Loucy (cell line): ENCODE measurements around the gene MFGE8.

Experiments used
- H2AFZ ChIP-seq: fragments of 200-600 bp; sonication (generic); 2 replicates; pipeline ENCODE4 v1.6.0; 2016; ENCODE audit warnings: antibody characterized with exemption, mild to moderate bottlenecking, low read length, moderate library complexity
- H3F3A ChIP-seq: fragments of 200-600 bp; 2 replicates; pipeline ENCODE4 v1.6.0; 2016; ENCODE audit warnings: antibody characterized with exemption, low read depth, mild to moderate bottlenecking
- H3K27me3 ChIP-seq: fragments of 200-600 bp; sonication (generic); 2 replicates; pipeline ENCODE4 v1.6.1; 2014; ENCODE audit warnings: low read length, mild to moderate bottlenecking; ENCODE audit not compliant: insufficient read depth, poor library complexity, severe bottlenecking
- H3K36me3 ChIP-seq: fragments of 200-600 bp; sonication (generic); 2 replicates; pipeline ENCODE4 v1.6.1; 2016; ENCODE audit warnings: low read length; ENCODE audit not compliant: insufficient read depth
- H3K4me1 ChIP-seq: fragments of 200-600 bp; sonication (generic); 2 replicates; pipeline ENCODE4 v1.5.1; 2014; ENCODE audit warnings: low read length, mild to moderate bottlenecking; ENCODE audit not compliant: insufficient read depth, poor library complexity, severe bottlenecking
- H3K4me2 ChIP-seq: fragments of 200-600 bp; sonication (generic); 2 replicates; pipeline ENCODE4 v1.6.0; 2014; ENCODE audit warnings: antibody characterized with exemption, low read length, low read depth, mild to moderate bottlenecking; ENCODE audit not compliant: poor library complexity, severe bottlenecking
- H3K4me3 ChIP-seq: fragments of 200-600 bp; sonication (generic); 2 replicates; pipeline ENCODE4 v1.5.1; 2014; ENCODE audit warnings: low read length, mild to moderate bottlenecking, mixed read lengths; ENCODE audit not compliant: poor library complexity, severe bottlenecking
- H3K79me2 ChIP-seq: fragments of 200-600 bp; sonication (generic); 2 replicates; pipeline ENCODE4 v1.6.1; 2014; ENCODE audit warnings: low read length; ENCODE audit not compliant: insufficient read depth
- H3K9ac ChIP-seq: fragments of 200-600 bp; sonication (generic); 2 replicates; pipeline ENCODE4 v1.6.0; 2014; ENCODE audit warnings: mild to moderate bottlenecking, low read depth, low read length, moderate library complexity; ENCODE audit not compliant: poor library complexity, severe bottlenecking
- H3K9me2 ChIP-seq: fragments of 200-600 bp; sonication (generic); replicated peaks from 2 replicates; pipeline ENCODE4 v1.6.1; 2016; ENCODE audit warnings: low read depth, low read length, mixed read lengths
- H3K9me3 ChIP-seq: fragments of 200-600 bp; sonication (generic); 2 replicates; pipeline ENCODE4 v1.6.1; 2014; ENCODE audit warnings: mild to moderate bottlenecking, antibody characterized with exemption, low read length, low read depth; ENCODE audit not compliant: insufficient read depth
- H4K20me1 ChIP-seq: fragments of 200-600 bp; sonication (generic); 2 replicates; pipeline ENCODE4 v1.6.0; 2014; ENCODE audit warnings: antibody characterized with exemption, low read length, mild to moderate bottlenecking; ENCODE audit not compliant: insufficient read depth, poor library complexity, severe bottlenecking
- EZH2phosphoT487 ChIP-seq: fragments of 200-600 bp; IDR thresholded peaks from 2 replicates; pipeline ENCODE4 v1.6.1; 2018; ENCODE audit warnings: antibody characterized with exemption, mild to moderate bottlenecking, moderate library complexity, borderline replicate concordance
- TF ChIP-seq, protein P1 (sequence below): fragments of 200-600 bp; sonication (generic); conservative IDR thresholded peaks from 2 replicates; pipeline ENCODE4 v1.5.1; 2014; ENCODE audit warnings: mild to moderate bottlenecking, antibody characterized with exemption, low read length

The MFGE8 gene

GRCh38 chr15:88920186-88920891, 7.2 kb upstream of the MFGE8 start:
- no peaks in the 10 kb centered on the region for H4K20me1 ChIP-seq
- H3K4me1 ChIP-seq = peaks cover 4% of the 10 kb centered on the region
- no peaks in the 10 kb centered on the region for H3K9me2 ChIP-seq
- no peak overlapping the region for H3K4me3 ChIP-seq
- no peaks in the 10 kb centered on the region for H3K27me3 ChIP-seq
- no peak overlapping the region for H2AFZ ChIP-seq
- H3K36me3 ChIP-seq = no peaks in the 10 kb centered on the region
- H3K79me2 ChIP-seq = no peaks in the 10 kb centered on the region
- no peaks in the 10 kb centered on the region for H3F3A ChIP-seq
- H3K9ac ChIP-seq = no peak overlapping the region
- TF ChIP-seq, protein P1, sequence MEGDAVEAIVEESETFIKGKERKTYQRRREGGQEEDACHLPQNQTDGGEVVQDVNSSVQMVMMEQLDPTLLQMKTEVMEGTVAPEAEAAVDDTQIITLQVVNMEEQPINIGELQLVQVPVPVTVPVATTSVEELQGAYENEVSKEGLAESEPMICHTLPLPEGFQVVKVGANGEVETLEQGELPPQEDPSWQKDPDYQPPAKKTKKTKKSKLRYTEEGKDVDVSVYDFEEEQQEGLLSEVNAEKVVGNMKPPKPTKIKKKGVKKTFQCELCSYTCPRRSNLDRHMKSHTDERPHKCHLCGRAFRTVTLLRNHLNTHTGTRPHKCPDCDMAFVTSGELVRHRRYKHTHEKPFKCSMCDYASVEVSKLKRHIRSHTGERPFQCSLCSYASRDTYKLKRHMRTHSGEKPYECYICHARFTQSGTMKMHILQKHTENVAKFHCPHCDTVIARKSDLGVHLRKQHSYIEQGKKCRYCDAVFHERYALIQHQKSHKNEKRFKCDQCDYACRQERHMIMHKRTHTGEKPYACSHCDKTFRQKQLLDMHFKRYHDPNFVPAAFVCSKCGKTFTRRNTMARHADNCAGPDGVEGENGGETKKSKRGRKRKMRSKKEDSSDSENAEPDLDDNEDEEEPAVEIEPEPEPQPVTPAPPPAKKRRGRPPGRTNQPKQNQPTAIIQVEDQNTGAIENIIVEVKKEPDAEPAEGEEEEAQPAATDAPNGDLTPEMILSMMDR = no peak
- TF ChIP-seq EZH2phosphoT487 = no peak
- no peak overlapping the region for H3K4me2 ChIP-seq
- H3K9me3 ChIP-seq = no peaks in the 10 kb centered on the region

DNA sequence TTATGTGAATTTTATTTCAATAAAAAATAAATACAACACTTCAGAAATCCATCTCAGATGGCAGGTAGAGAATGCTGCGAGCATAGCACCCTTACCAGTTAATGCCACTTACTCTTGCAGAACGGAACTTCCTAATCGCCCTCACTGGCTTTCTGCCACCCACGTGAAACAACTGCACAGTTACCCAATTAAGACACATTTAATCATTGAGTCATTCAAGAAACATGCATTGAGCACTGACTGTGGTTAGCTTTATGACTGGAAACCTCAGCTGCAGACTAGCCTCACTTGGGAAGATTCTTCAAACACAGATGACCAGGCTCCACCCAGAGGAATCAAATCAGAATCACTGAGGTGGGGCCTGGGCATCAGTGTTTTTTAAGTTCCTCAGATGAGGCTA, 5.6 kb upstream of the MFGE8 start:
- Histone ChIP-seq H3K9me3 (no peaks in the 10 kb centered on the region), H3K36me3 (no peaks in the 10 kb centered on the region), H3K79me2 (no peaks in the 10 kb centered on the region), H3K4me1 (peaks cover 9% of the 10 kb centered on the region), H3K4me3 (no peak overlapping the region), H3K4me2 (peak overlapping the region; percentile 2), H3K9ac (no peak overlapping the region), H3K9me2 (no peaks in the 10 kb centered on the region), H3K27me3 (no peaks in the 10 kb centered on the region), H4K20me1 (no peaks in the 10 kb centered on the region), H2AFZ (no peak overlapping the region), H3F3A (no peaks in the 10 kb centered on the region)
- TF ChIP-seq EZH2phosphoT487 = no peak
- TF ChIP-seq, protein P1 = no peak

- no peaks in the 10 kb centered on the region for H3F3A ChIP-seq
- H3K27me3 ChIP-seq = no peaks in the 10 kb centered on the region
- TF ChIP-seq, protein P1 = no peak
- TF ChIP-seq EZH2phosphoT487 = no peak
- H2AFZ ChIP-seq = no peak overlapping the region
- peaks cover 3% of the 10 kb centered on the region for H3K79me2 ChIP-seq
- no peaks in the 10 kb centered on the region for H3K9me2 ChIP-seq
- H3K4me3 ChIP-seq = no peak overlapping the region
- no peaks in the 10 kb centered on the region for H4K20me1 ChIP-seq
- no peak overlapping the region for H3K9ac ChIP-seq
- H3K9me3 ChIP-seq = no peaks in the 10 kb centered on the region
- no peak overlapping the region for H3K4me2 ChIP-seq
- H3K4me1 ChIP-seq = peaks cover 11% of the 10 kb centered on the region
- no peaks in the 10 kb centered on the region for H3K36me3 ChIP-seq
These were observed 4.6 kb upstream of the MFGE8 start for GRCh38 chr15:88917760-88918159.
